Rectal smooth muscle tissue (tissue), 1 donor: ENCODE data around the gene MTNR1A.

Experiments used
- H3K27ac ChIP-seq: one replicate; pipeline ENCODE4 v1.7.0; 2013; ENCODE audit warnings: low read depth, low read length, inconsistent platforms
- H3K27me3 ChIP-seq: one replicate; pipeline ENCODE4 v1.7.0; 2013; ENCODE audit warnings: low read length; ENCODE audit not compliant: control insufficient read depth, insufficient read depth
- H3K36me3 ChIP-seq: one replicate; pipeline ENCODE4 v1.7.0; 2013; ENCODE audit warnings: low read length; ENCODE audit not compliant: control insufficient read depth, insufficient read depth
- H3K4me1 ChIP-seq: one replicate; pipeline ENCODE4 v1.7.0; 2013; ENCODE audit warnings: low read length; ENCODE audit not compliant: control insufficient read depth, insufficient read depth
- H3K4me3 ChIP-seq: one replicate; pipeline ENCODE4 v1.7.0; 2013; ENCODE audit warnings: low read length
- H3K9ac ChIP-seq: one replicate; pipeline ENCODE4 v1.7.0; 2013; ENCODE audit warnings: low read length

The MTNR1A gene

GRCh38 chr4:186554914-186555827 is at the start of gene MTNR1A:
Gene MTNR1A (minus strand): TSS chr4:186555567. CDS start chr4:186555365, 202 bp downstream.
- Histone ChIP-seq H3K4me3 (peak within 1 kb of the TSS; percentile 47), H3K27ac (no peak within 1 kb of the TSS), H3K4me1 (no peaks in the 10 kb centered on the region), H3K36me3 (no peaks in the 10 kb centered on the region), H3K9ac (no peak within 1 kb of the TSS), H3K27me3 (no peaks in the 10 kb centered on the region)

GRCh38 chr4:186604124-186604807 is 48.9 kb upstream of the MTNR1A start:
- no peaks in the 10 kb centered on the region for H3K4me1 ChIP-seq
- H3K4me3 ChIP-seq, result no peak overlapping the region
- peaks cover 16% of the 10 kb centered on the region for H3K36me3 ChIP-seq
- no peak overlapping the region for H3K9ac ChIP-seq
- H3K27ac ChIP-seq, result no peak overlapping the region
- no peaks in the 10 kb centered on the region for H3K27me3 ChIP-seq

GRCh38 chr4:186602978-186603377 is 47.6 kb upstream of the MTNR1A start:
- no peak overlapping the region for H3K9ac ChIP-seq
- H3K4me3 ChIP-seq, result no peak overlapping the region
- no peaks in the 10 kb centered on the region for H3K4me1 ChIP-seq
- peaks cover 19% of the 10 kb centered on the region for H3K36me3 ChIP-seq
- no peaks in the 10 kb centered on the region for H3K27me3 ChIP-seq
- H3K27ac ChIP-seq, result no peak overlapping the region

DNA sequence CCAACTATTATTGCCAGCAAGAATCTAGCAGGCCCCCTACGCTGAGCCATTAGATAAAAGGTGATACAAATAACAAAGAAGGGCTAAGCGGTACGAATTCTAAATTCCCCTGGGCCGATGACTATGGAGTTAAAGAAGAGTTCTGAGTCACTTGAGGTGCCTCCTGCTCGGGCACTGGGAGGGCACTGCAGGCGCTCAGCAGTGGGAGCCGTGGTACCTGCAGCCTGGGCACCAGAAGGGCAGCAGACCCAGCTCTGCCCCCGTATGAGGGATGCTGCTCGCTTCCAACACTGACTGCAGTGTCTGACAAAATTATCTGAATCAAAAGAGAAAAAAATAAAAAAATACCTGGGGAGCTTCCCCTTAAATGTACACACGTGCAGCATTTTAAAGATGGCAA is 44.1 kb upstream of the MTNR1A start:
- Histone ChIP-seq H3K9ac (no peak overlapping the region), H3K4me1 (no peaks in the 10 kb centered on the region), H3K36me3 (peaks cover 25% of the 10 kb centered on the region), H3K27ac (no peak overlapping the region), H3K4me3 (no peak overlapping the region), H3K27me3 (no peaks in the 10 kb centered on the region)

GRCh38 chr4:186598686-186599085 is 43.3 kb upstream of the MTNR1A start:
- H3K36me3 ChIP-seq, result peaks cover 24% of the 10 kb centered on the region
- no peak overlapping the region for H3K27ac ChIP-seq
- H3K27me3 ChIP-seq, result no peaks in the 10 kb centered on the region
- no peak overlapping the region for H3K9ac ChIP-seq
- no peaks in the 10 kb centered on the region for H3K4me1 ChIP-seq
- H3K4me3 ChIP-seq, result no peak overlapping the region

DNA sequence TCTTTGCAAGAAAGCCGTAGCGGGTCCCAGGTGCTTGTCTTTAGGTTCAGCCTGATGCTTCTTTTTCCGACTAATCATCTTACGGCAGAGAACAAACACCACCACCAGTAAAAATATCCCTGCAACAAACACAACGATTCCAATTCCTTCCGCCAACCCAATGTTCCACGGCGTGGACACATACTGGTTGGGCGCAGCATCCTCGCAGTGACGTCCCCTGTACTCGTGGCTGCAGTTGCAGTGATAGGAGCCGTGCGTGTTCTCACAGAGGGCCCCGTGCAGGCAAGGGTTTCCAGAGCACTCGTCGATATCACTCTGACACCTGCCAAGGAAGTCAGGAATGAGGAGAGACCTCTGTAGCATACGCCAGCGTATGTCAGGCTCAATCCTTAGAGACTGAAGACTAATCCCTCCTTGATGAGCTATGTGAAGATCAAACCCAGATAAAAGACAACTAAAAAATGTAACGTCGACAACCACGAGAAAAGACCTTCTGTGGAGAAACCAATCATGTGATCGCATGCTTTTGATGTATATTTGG is 41.6 kb upstream of the MTNR1A start:
- Histone ChIP-seq H3K27me3 (no peaks in the 10 kb centered on the region), H3K4me3 (no peak overlapping the region), H3K4me1 (no peaks in the 10 kb centered on the region), H3K36me3 (peaks cover 16% of the 10 kb centered on the region), H3K27ac (no peak overlapping the region), H3K9ac (no peak overlapping the region)

- H3K4me3 ChIP-seq, result no peak overlapping the region
- no peaks in the 10 kb centered on the region for H3K27me3 ChIP-seq
- no peak overlapping the region for H3K27ac ChIP-seq
- H3K36me3 ChIP-seq, result peaks cover 18% of the 10 kb centered on the region
- no peak overlapping the region for H3K9ac ChIP-seq
- no peaks in the 10 kb centered on the region for H3K4me1 ChIP-seq
These were observed 41.0 kb upstream of the MTNR1A start for GRCh38 chr4:186596346-186596745.

GRCh38 chr4:186593587-186593973 is 38.2 kb upstream of the MTNR1A start:
- peaks cover 13% of the 10 kb centered on the region for H3K36me3 ChIP-seq

GRCh38 chr4:186592966-186593586 is 37.7 kb upstream of the MTNR1A start:
- no peak overlapping the region for H3K4me3 ChIP-seq
- H3K4me1 ChIP-seq, result no peaks in the 10 kb centered on the region
- H3K27ac ChIP-seq, result no peak overlapping the region
- no peak overlapping the region for H3K9ac ChIP-seq
- no peaks in the 10 kb centered on the region for H3K27me3 ChIP-seq
- peaks cover 11% of the 10 kb centered on the region for H3K36me3 ChIP-seq

More at GRCh38 chr4:186593587-186593973, 38.2 kb upstream of the MTNR1A start:
- no peaks in the 10 kb centered on the region for H3K4me1 ChIP-seq
- H3K27ac ChIP-seq, result no peak overlapping the region
- no peak overlapping the region for H3K9ac ChIP-seq
- H3K27me3 ChIP-seq, result no peaks in the 10 kb centered on the region
- H3K4me3 ChIP-seq, result no peak overlapping the region

GRCh38 chr4:186592445-186592844 is 37.1 kb upstream of the MTNR1A start:
- H3K9ac ChIP-seq, result no peak overlapping the region
- peaks cover 9% of the 10 kb centered on the region for H3K36me3 ChIP-seq
- H3K27ac ChIP-seq, result no peak overlapping the region
- H3K4me3 ChIP-seq, result no peak overlapping the region
- H3K4me1 ChIP-seq, result no peaks in the 10 kb centered on the region
- no peaks in the 10 kb centered on the region for H3K27me3 ChIP-seq

- Histone ChIP-seq H3K4me3 (no peak overlapping the region), H3K36me3 (peaks cover 9% of the 10 kb centered on the region), H3K27me3 (no peaks in the 10 kb centered on the region), H3K4me1 (no peaks in the 10 kb centered on the region), H3K27ac (no peak overlapping the region), H3K9ac (no peak overlapping the region)
These were observed 36.3 kb upstream of the MTNR1A start for GRCh38 chr4:186591651-186592050.

DNA sequence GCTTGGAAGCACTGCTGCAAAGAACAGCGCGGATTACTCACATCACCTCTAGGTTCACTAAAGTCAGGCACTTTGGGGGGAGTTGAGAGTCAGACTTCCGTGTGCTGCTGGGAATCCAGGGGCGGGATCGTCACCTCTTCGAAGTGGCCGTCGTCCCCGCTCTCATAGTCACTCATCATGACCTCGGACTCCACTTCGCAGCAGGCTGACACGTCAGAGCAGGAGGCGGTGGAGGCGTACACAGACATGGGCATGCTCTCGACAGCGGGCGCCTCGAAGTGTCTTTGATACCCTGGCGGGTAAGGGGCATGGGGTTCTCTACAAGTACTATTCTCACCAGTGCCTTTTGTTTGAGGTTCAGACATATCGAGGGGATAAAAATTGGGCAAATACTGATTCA is 33.1 kb upstream of the MTNR1A start:
- Histone ChIP-seq H3K36me3 (peaks cover 7% of the 10 kb centered on the region), H3K4me3 (no peak overlapping the region), H3K27me3 (no peaks in the 10 kb centered on the region), H3K4me1 (no peaks in the 10 kb centered on the region), H3K9ac (no peak overlapping the region), H3K27ac (no peak overlapping the region)
